ENCODE measurements around the gene NPTX1. TPM values are rescaled to one million over a fixed set of nuclear protein-coding genes. Genes with fewer than 3 reads are reported as not detected.

NPTX1 gene
- total and polyA plus RNA-seq, 9 of the 15 experiments (the other 6 are each of a cell fraction or from before 2014, with no cell fraction given), result 0.04 TPM; not detected in 8

- TF ChIP-seq ZNF277 (CRISPR knock-in tag; IDR thresholded peaks at IDR 0.05; ENCODE audit: borderline replicate concordance), result no peak
- 0 out of 2 replicates have a peak, but pooled peaks have one; percentile 28 for TF ChIP-seq GTF2A2 (tag; IDR thresholded peaks at IDR 0.05)
- TF ChIP-seq ZNF609 (CRISPR knock-in tag; IDR thresholded peaks at IDR 0.05; ENCODE audit: borderline replicate concordance), result no peak
- no peak for TF ChIP-seq MAX (CRISPR knock-in tag; IDR thresholded peaks at IDR 0.05)
- TF ChIP-seq BRCA1 (IDR thresholded peaks at IDR 0.05), result no peak
- TF ChIP-seq BRCA1 (CRISPR knock-in tag; IDR thresholded peaks at IDR 0.05), result 0 out of 2 replicates have a peak, but pooled peaks have one; percentile 30
- no peak for TF ChIP-seq ZC3H4 (CRISPR knock-in tag; IDR thresholded peaks at IDR 0.05; ENCODE audit: borderline replicate concordance)
- 0 out of 2 replicates have a peak, but pooled peaks have one; percentile 7 for TF ChIP-seq SUPT5H (IDR thresholded peaks at IDR 0.05)
- TF ChIP-seq CBFB (CRISPR knock-in tag; IDR thresholded peaks at IDR 0.05), result 0 out of 2 replicates have a peak, but pooled peaks have one; percentile 46
- no peak for TF ChIP-seq NONO (IDR thresholded peaks at IDR 0.05; ENCODE audit: low read depth in 2 of 2, low read length in 1 of 2)
- TF ChIP-seq THRA (IDR thresholded peaks at IDR 0.05), result no peak
- TF ChIP-seq ATF4 (CRISPR knock-in tag; IDR thresholded peaks at IDR 0.05), result no peak
- no peak for TF ChIP-seq DLX4 (CRISPR knock-in tag; IDR thresholded peaks at IDR 0.05)
- TF ChIP-seq XRCC3 (IDR thresholded peaks at IDR 0.05), result no peak
- TF ChIP-seq ZNF586 (CRISPR knock-in tag; conservative IDR thresholded peaks at IDR 0.05), result no peak
- no peak for TF ChIP-seq ETV6 (IDR thresholded peaks at IDR 0.05; ENCODE audit: borderline replicate concordance in 1 of 2, low read depth in 2 of 2, low read length in 1 of 2)
- no peak for TF ChIP-seq ETV6 (CRISPR knock-in tag; IDR thresholded peaks at IDR 0.05; ENCODE audit: borderline replicate concordance)
- TF ChIP-seq SRSF3 (IDR thresholded peaks at IDR 0.05; ENCODE audit: insufficient read depth, low read length), result no peak
- TF ChIP-seq MEF2D (tag; conservative IDR thresholded peaks at IDR 0.05; ENCODE audit: low read depth), result 0 out of 2 replicates have a peak, but pooled peaks have one; percentile 40
These were observed 22.3 kb downstream of the NPTX1 start (continued) for GRCh38 chr17:80453998-80454556.
